CD14-positive monocyte (primary cell): ENCODE data around the gene JMJD1C. TPM values are rescaled to one million over a fixed set of nuclear protein-coding genes. Genes with fewer than 3 reads are reported as not detected.

Source experiments
- DNase-seq, 3 donors: peaks; one replicate each; pipeline ENCODE4 v3.0.0-alpha.2; 2011 to 2022
- H2AFZ ChIP-seq: 2 replicates; pipeline ENCODE4 v1.6.0; 2012; ENCODE audit warnings: mild to moderate bottlenecking, low read depth, low read length, inconsistent platforms; ENCODE audit not compliant: insufficient read depth, poor library complexity, severe bottlenecking
- H3K27ac ChIP-seq, 2 donors: 1 replicate in 1 of 2; 2 replicates in 1 of 2; pipeline ENCODE4 v1.5.1; 2012 to 2013; ENCODE audit warnings: low read length in 2 of 2, control low read depth in 1 of 2, inconsistent platforms in 1 of 2, low read depth in 1 of 2, mild to moderate bottlenecking in 1 of 2
- H3K27me3 ChIP-seq, 2 donors: one replicate each; pipeline versions ENCODE4 v1.6.0 to v1.6.1; 2011 to 2013; ENCODE audit warnings: low read length in 2 of 2; ENCODE audit not compliant: control insufficient read depth in 2 of 2, insufficient read depth in 2 of 2
- H3K36me3 ChIP-seq, 2 donors: replicated peaks in 1 of 2; 1 replicate in 1 of 2; 2 replicates in 1 of 2; pipeline versions ENCODE4 v1.5.1 to v1.6.1; 2012 to 2013; ENCODE audit warnings: low read length in 2 of 2, control low read depth in 1 of 2, inconsistent platforms in 1 of 2, mild to moderate bottlenecking in 1 of 2; ENCODE audit not compliant: insufficient read depth in 2 of 2, control insufficient read depth in 1 of 2
- H3K4me1 ChIP-seq, 2 donors: 1 replicate in 1 of 2; 2 replicates in 1 of 2; pipeline versions ENCODE4 v1.5.1 to v1.6.1; 2012 to 2013; ENCODE audit warnings: low read length in 2 of 2, control low read depth in 1 of 2, inconsistent platforms in 1 of 2, mild to moderate bottlenecking in 1 of 2, moderate library complexity in 1 of 2; ENCODE audit not compliant: insufficient read depth in 2 of 2, control insufficient read depth in 1 of 2
- H3K4me2 ChIP-seq: replicated peaks from 2 replicates; pipeline ENCODE3; 2012; ENCODE audit warnings: low read length, moderate library complexity, mild to moderate bottlenecking; ENCODE audit not compliant: poor library complexity, severe bottlenecking; ENCODE audit errors: extremely low read depth
- H3K4me3 ChIP-seq, 3 experiments: fragments of 200-600 bp in 1 of 3; sonication (generic) in 1 of 3; replicated peaks in 1 of 3; 1 replicate in 2 of 3; 2 replicates in 1 of 3; pipeline ENCODE4 v1.5.1; 2011 to 2013; ENCODE audit warnings: low read length in 3 of 3, mild to moderate bottlenecking in 3 of 3, control low read depth in 2 of 3, low read depth in 2 of 3, inconsistent platforms in 1 of 3, moderate library complexity in 1 of 3
- H3K79me2 ChIP-seq: 2 replicates; pipeline ENCODE4 v1.6.0; 2012; ENCODE audit warnings: mild to moderate bottlenecking, control low read depth, inconsistent platforms, low read length, moderate library complexity; ENCODE audit not compliant: insufficient read depth
- H3K9ac ChIP-seq: 2 replicates; pipeline ENCODE4 v1.6.0; 2017; ENCODE audit warnings: low read length, mild to moderate bottlenecking; ENCODE audit not compliant: insufficient read depth, poor library complexity, severe bottlenecking
- H3K9me3 ChIP-seq, 2 donors: replicated peaks in 1 of 2; 1 replicate in 1 of 2; 2 replicates in 1 of 2; pipeline versions ENCODE4 v1.5.1 to v1.6.1; 2012 to 2013; ENCODE audit warnings: low read length in 2 of 2, control low read depth in 1 of 2; ENCODE audit not compliant: control insufficient read depth in 1 of 2, insufficient read depth in 1 of 2
- H4K20me1 ChIP-seq: 2 replicates; pipeline ENCODE4 v1.6.0; 2012; ENCODE audit warnings: mild to moderate bottlenecking, low read length, control low read depth, moderate library complexity; ENCODE audit not compliant: insufficient read depth
- H3K27ac Mint-ChIP-seq, 7 donors: one replicate each; pipeline ENCODE4 v1.8.0; 2020; ENCODE audit warnings: mild to moderate bottlenecking in 7 of 7, mixed read lengths in 7 of 7, moderate library complexity in 6 of 7, inconsistent platforms in 2 of 7
- H3K27me3 Mint-ChIP-seq, 3 donors: one replicate each; pipeline ENCODE4 v1.8.0; 2021 to 2022; ENCODE audit warnings: low read depth in 3 of 3, mild to moderate bottlenecking in 3 of 3, mixed read lengths in 3 of 3, moderate library complexity in 3 of 3, inconsistent platforms in 1 of 3
- H3K36me3 Mint-ChIP-seq, 2 donors: one replicate each; pipeline ENCODE4 v1.8.0; 2020; ENCODE audit warnings: mixed read lengths in 2 of 2, inconsistent platforms in 1 of 2, mild to moderate bottlenecking in 1 of 2
- H3K4me1 Mint-ChIP-seq: one replicate; pipeline ENCODE4 v1.8.0; 2020; ENCODE audit warnings: mild to moderate bottlenecking, mixed read lengths
- H3K4me3 Mint-ChIP-seq, 2 donors: one replicate each; pipeline ENCODE4 v1.8.0; 2020; ENCODE audit warnings: mild to moderate bottlenecking in 2 of 2, mixed read lengths in 2 of 2, moderate library complexity in 1 of 2
- H3K9me3 Mint-ChIP-seq, 7 donors: one replicate each; pipeline ENCODE4 v1.8.0; 2020 to 2022; ENCODE audit warnings: mixed read lengths in 7 of 7, mild to moderate bottlenecking in 6 of 7, moderate library complexity in 6 of 7, inconsistent platforms in 2 of 7
- WGBS: methylation state at CpG from one replicate; pipeline ENCODE4 v1.1.5; 2013; ENCODE audit warnings: missing lambda C conversion rate; ENCODE audit not compliant: insufficient coverage; 5-methylcytosine and 5-hydroxymethylcytosine counted together
- intact Hi-C, 2 donors: fragments of 100-400 bp; cut with micrococcal nuclease; formaldehyde crosslinking; loops; one replicate each; pipeline versions ENCODE4 v1.15.0 to v1.15.1; 2023
- polyA plus RNA-seq, 3 donors: library from polyadenylated mRNA; depleted of rRNA in 1 of 3; unstranded in 2 of 3; stranded (reverse) in 1 of 3; fragments of 300-500 nt in 2 of 3; fragments of >200 nt in 1 of 3; fragmentation: Illumina TruSeq in 2 of 3; gene quantifications; 1 replicate in 2 of 3; 2 replicates in 1 of 3; pipeline ENCODE4 v1.2.3, GENCODE V29; 2012 to 2021
- TF ChIP-seq, protein P1 (sequence below): fragments of 200-600 bp; IDR thresholded peaks from one replicate; pipeline ENCODE4 v1.8.0; 2022; ENCODE audit warnings: antibody characterized with exemption, mild to moderate bottlenecking

Gene JMJD1C
- polyA plus RNA-seq, 3 donors: 27.8 to 84.8 (median 46.5) TPM

DNA sequence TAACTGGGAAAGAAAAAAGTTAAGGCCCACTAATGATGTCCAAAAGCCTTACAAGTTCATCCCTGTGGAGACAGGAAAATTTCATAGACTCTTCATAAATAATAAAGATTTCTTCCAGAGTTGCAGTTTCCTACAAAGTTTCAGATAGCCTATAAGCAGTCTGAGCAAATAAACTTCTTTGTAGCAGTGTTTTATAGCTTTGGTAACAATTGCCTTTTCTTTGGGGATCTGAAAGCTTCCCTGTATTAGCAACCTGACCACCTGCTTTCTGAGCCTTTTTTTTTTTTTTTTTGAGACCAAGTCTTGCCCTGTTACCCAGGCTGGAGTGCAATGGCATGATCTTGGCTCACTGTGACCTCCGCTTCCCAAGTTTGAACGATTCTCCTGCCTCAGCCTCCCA lies 182.7 kb downstream of the JMJD1C start:
- Mint-ChIP-seq H3K27ac (no peak overlapping the region), H3K9me3 (no peaks in the 10 kb centered on the region), H3K36me3 (peaks cover 0 to 14% of the 10 kb centered on the region in 2 donors), H3K4me3 (no peak overlapping the region), H3K4me1 (peaks cover 7% of the 10 kb centered on the region), H3K27me3 (peaks cover 0 to 1% (median 0%) of the 10 kb centered on the region in 3 donors)
- H2AFZ ChIP-seq: no peak overlapping the region
- intact Hi-C loops: no loop called here
- no peaks in the 10 kb centered on the region for H3K4me1 ChIP-seq
- no peak overlapping the region for H3K27ac ChIP-seq
- H3K79me2 ChIP-seq: peaks cover 26% of the 10 kb centered on the region
- H4K20me1 ChIP-seq: no peaks in the 10 kb centered on the region
- H3K9ac ChIP-seq: no peak overlapping the region
- no CpG with 5 or more reads among the region's 2 CpGs for WGBS
- no peaks in the 10 kb centered on the region for H3K27me3 ChIP-seq
- H3K4me3 ChIP-seq: no peak overlapping the region
- H3K9me3 ChIP-seq: no peaks in the 10 kb centered on the region
- TF ChIP-seq, protein P1, sequence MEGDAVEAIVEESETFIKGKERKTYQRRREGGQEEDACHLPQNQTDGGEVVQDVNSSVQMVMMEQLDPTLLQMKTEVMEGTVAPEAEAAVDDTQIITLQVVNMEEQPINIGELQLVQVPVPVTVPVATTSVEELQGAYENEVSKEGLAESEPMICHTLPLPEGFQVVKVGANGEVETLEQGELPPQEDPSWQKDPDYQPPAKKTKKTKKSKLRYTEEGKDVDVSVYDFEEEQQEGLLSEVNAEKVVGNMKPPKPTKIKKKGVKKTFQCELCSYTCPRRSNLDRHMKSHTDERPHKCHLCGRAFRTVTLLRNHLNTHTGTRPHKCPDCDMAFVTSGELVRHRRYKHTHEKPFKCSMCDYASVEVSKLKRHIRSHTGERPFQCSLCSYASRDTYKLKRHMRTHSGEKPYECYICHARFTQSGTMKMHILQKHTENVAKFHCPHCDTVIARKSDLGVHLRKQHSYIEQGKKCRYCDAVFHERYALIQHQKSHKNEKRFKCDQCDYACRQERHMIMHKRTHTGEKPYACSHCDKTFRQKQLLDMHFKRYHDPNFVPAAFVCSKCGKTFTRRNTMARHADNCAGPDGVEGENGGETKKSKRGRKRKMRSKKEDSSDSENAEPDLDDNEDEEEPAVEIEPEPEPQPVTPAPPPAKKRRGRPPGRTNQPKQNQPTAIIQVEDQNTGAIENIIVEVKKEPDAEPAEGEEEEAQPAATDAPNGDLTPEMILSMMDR: no peak
- H3K4me2 ChIP-seq: no peak overlapping the region
- H3K36me3 ChIP-seq: no peaks in the 10 kb centered on the region
- DNase-seq: no peak

DNA sequence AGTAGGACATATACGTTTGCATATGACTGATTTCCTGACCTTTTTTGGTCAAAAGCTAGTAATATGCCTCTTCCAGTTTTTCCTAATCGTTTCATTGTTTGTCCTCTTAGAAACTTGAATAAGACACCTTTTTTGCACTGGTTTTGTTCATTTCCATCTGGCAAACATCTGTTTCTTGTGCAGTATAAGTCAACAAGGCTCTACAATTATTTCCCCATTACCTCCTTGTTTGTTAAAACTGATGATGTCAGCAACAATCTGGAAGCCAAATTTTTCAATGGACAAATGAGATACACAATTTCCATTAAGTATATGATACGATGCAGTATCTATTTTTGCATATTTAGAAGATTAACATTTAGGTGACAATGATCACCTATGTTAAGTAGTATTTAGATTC lies 183.8 kb downstream of the JMJD1C start:
- Mint-ChIP-seq H3K27me3 (peaks cover 0 to 1% (median 0%) of the 10 kb centered on the region in 3 donors), H3K36me3 (peaks cover 0 to 14% of the 10 kb centered on the region in 2 donors), H3K4me3 (no peak overlapping the region), H3K4me1 (peaks cover 4% of the 10 kb centered on the region), H3K9me3 (no peaks in the 10 kb centered on the region), H3K27ac (no peak overlapping the region)
- no peaks in the 10 kb centered on the region for H4K20me1 ChIP-seq
- H3K79me2 ChIP-seq: peaks cover 26% of the 10 kb centered on the region
- no peak overlapping the region for H3K4me3 ChIP-seq
- WGBS: 92% methylated on average over 2 of the region's 3 CpGs
- intact Hi-C loops: no loop called here
- TF ChIP-seq, protein P1: no peak
- H3K9ac ChIP-seq: no peak overlapping the region
- H2AFZ ChIP-seq: no peak overlapping the region
- H3K27ac ChIP-seq: no peak overlapping the region
- H3K27me3 ChIP-seq: no peaks in the 10 kb centered on the region
- H3K9me3 ChIP-seq: no peaks in the 10 kb centered on the region
- H3K4me1 ChIP-seq: no peaks in the 10 kb centered on the region
- DNase-seq: no peak
- H3K36me3 ChIP-seq: no peaks in the 10 kb centered on the region
- no peak overlapping the region for H3K4me2 ChIP-seq
